A549 treated with CpdA at 1 μM for 4 hours (cell line): ENCODE results near the gene MEA1. TPM values are rescaled to one million over a fixed set of nuclear protein-coding genes. Genes with fewer than 3 reads are reported as not detected.

Experiments used
- total RNA-seq: library from RNA; stranded (reverse); fragments of 200-300 nt; extraction: Qiagen RNA extraction; gene quantifications from 5 replicates; pipeline ENCODE4 v1.2.3, GENCODE V29; 2022; ENCODE audit warnings: low read depth

Gene MEA1
- total RNA-seq, result 90.7 to 104 TPM (median 95.9 TPM) in 5 replicates

DNA sequence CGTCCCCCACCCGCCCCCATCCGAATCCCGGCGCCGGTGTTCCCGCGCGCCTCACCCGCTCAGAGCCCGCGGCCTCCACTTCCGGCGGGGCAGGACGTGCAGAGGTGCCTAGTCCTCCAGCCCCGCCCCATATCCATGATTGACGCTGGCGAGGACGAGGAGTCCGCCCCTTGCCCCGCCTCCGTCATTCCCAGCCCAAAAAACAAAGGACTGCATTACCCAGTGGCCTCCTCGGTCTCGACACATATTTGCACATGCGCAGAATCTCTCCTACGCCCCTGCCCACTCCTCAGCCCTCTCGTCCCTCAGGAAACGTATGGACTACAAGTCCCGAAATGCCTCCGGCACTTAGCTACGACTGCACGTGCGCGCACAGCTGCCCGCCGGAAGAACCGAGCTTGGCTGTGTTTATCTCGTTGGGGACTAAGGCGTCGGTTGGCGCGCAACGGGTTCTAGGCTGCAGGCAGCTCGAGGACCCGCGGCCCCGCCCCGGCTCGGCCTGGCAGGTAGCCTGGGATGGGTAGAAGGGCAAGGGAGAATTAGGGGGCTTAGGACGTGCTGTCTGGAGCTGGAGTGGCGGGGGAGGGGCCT is at the start of gene MEA1, which contains the start of gene KLHDC3:
Gene MEA1 (minus strand): TSS at position 104 of the 591 bp plus-strand sequence. CDS start 133 bp downstream, outside the sequence.
Gene KLHDC3 (plus strand): TSS at position 407 of the 591 bp plus-strand sequence. CDS start 2,944 bp downstream, outside the sequence.

DNA sequence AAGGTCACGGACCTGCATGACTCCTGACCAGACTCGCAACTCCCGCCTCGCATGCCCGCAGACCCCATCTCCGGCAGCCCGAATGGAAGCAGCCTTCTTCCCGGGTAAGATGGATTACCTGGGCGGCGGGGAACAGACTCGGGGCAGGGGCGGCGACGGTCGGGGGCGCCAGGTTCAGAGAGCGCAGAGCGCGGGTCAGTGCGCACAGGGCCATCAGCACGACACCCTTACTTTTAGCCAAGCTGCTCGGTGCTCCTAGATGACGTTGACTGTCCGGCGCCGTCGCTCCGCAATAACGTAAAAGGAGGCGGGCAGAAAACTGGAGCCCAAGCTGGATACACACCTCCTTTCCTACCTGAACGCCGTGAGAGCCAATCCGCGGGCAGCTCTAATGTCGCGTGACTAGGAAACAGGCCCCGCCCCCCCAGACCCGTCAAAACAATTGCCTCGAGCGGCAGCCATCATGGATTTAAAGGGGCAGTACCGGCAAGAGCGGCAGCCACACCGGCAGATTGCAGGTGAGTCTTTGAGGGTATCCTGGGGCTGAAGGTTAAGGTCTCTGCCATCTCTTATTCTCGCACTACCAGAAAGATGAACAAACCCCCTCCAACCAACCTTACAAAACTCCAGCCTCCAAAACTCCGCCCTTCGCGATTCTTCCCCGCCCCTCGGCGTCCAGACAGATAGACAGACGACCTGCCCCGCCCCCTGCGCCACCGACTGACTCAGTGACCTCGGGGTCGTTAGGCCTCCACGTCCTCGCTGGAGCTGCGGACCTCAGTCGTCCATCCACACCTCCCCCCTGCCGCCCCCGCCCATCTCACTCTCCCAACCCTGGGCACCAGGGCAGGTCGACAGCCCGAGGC is 45.7 kb upstream of the MEA1 start, which contains the start of the genes KLC4 and MRPL2:
Gene KLC4 (plus strand): TSS at position 464 of the 866 bp plus-strand sequence. CDS start 1,705 bp downstream, outside the sequence.
Gene MRPL2 (minus strand): TSS at position 267 of the 866 bp plus-strand sequence. CDS start 53 bp downstream, at position 214.

GRCh38 chr6:43053545-43054205 is 39.9 kb upstream of the MEA1 start, which contains the start of gene CUL7:
Gene CUL7 (minus strand): TSS chr6:43053851. CDS start chr6:43052788, 1,063 bp downstream.

DNA sequence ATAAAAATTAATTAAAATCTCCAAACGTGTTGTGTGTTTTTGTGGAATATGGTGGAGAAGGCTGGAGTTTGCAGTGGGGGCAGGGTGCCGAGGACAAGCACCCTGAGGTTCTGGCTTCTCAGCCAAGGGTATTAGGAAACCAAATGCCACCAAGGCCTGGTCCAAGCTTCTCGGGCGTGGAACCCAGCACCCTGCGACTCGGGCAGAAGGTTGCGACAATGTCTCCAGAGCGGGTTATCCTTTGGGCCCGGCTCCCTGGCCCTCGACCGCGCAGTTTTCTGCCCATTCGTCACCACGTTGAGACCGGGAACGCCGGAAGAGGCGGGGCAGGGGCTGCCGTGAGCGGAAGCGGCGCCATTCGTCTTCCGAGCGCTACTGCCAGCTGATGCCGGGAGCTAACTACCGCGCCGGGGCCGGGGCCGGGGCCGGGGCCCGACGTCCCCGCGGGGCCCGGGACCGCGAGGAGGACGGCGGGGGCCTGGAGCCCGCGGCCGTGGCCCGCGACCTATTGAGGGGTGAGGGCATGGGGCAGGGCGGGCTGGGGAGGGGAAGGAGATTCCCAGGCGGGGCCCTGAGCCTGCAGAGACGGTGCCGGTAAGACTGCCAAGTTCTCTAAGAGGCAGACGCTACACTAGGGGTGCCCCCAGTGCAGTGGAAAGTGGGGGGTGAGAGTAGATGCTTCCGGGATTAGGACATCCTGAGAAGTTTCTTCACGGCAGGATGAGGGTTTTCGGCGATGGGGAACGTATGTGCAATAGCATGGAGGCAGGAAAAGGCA is 7.7 kb upstream of the MEA1 start, which contains the start of gene RRP36:
Gene RRP36 (plus strand): TSS at position 354 of the 778 bp plus-strand sequence. CDS start 32 bp downstream, at position 386.

DNA sequence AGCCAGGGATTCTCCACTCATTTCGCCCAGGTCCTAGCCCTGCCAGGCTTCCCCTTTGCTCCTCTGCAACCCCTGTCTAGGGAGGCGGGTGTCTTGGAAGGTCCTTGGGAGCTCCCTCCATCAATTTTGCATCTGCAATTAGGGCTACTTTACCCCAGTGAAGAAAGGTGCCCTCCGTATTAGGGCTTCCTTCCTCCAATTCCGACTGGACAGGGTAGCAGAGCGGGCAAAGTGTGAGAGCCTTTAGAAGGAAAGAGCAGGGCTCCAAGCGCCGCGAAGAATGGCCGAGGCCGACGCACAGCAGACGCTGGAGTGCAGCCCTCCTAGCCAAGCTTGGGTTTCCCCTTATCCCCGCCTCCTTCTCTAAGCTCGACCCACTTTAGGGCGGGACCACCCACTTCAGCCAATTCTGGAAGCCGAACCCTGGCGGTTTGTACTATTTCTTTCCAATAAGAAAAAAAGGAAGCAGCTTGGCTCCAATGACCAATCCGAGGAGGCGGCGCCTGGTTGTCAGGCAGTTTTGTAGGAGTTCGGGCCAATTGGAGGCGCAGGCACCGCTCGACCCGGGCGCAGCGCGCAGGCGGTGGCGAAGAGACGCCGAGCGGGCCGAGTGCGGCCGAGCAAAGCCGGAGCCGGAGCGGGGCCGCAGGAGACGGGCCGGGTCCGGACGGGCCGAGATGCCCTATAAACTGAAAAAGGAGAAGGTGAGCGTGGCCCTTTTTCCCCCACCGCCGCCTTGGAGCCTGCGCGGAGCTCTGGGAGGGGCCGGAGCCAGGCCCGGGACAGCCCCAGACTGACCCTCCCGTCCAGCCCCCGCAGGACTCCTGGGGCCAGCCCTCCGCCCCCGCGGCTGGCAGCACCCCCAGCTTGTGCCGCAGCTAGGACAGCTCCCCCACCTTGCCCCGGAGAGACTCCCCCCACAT is 29.5 kb downstream of the MEA1 start, which contains the start of gene PPP2R5D:
Gene PPP2R5D (plus strand): TSS at position 570 of the 923 bp plus-strand sequence. CDS start 108 bp downstream, at position 678.

DNA sequence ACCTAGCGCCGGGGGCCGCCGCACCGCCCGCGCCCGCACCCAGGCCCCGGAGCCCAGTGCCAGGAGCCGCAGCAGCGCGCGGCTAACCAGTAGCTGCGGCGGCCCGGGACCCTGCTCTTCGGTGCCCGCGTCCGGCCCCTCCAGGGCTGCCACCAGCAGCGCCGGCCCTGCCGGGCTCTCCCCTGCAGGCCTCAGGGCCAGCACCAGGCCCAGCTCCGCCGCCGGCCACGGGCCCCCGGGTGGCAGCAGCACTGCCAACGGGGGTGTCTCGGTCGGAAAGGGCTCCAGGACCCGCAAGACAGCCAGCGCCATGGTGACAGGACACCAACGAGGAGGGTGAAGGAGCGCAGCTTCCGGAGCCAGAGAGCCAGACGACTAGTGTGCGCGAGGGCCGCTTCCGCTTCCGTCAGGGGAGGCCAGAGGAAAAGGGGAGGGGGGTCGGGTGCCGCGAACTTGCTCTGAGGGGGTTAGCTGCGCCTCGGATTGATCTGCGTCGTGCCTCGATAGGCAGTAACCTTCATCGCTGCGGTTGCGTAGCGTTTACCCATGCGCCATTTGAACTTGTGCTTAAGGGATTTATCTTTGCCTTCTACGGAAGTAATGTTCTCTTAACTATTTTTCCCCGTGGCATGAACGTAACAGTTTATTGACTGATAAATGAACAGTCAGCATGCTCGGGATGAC is 34.8 kb downstream of the MEA1 start, which contains the start of gene PEX6:
Gene PEX6 (minus strand): TSS at position 343 of the 684 bp plus-strand sequence. CDS start 31 bp downstream, at position 312.

Other genes starting within 250 kb of the MEA1 start
- gene BICRAL, start 231.9 kb downstream of the MEA1 start, total RNA-seq, result 3.0 to 3.6 TPM (median 3.5 TPM) in 5 replicates
- gene RPL7L1, start 134.3 kb downstream of the MEA1 start, total RNA-seq, result 67.3 to 112 TPM (median 71.4 TPM) in 5 replicates
- gene PTCRA, start 97.9 kb downstream of the MEA1 start, total RNA-seq, result not detected in 5 replicates
- gene CNPY3, start 84.5 kb downstream of the MEA1 start, total RNA-seq, result 34.5 to 48.5 TPM (median 46.9 TPM) in 5 replicates
- gene GNMT, start 53.2 kb downstream of the MEA1 start, total RNA-seq, result 0.09 to 0.20 TPM in 2 of 5 replicates, not detected in the others
- gene PEX6, start 34.8 kb downstream of the MEA1 start, total RNA-seq, result 4.9 to 10.1 TPM (median 9.7 TPM) in 5 replicates
- gene PPP2R5D, start 29.4 kb downstream of the MEA1 start, total RNA-seq, result 26.7 to 30.0 TPM (median 28.5 TPM) in 5 replicates
- gene KLHDC3, start 303 bp upstream of the MEA1 start, total RNA-seq, result 25.6 to 34.3 TPM (median 29.9 TPM) in 5 replicates
- 65.0 to 76.1 TPM (median 71.7 TPM) in 5 replicates for gene RRP36, start 7.7 kb upstream of the MEA1 start, total RNA-seq
- gene CUL7, start 39.9 kb upstream of the MEA1 start, total RNA-seq, result 6.1 to 8.5 TPM (median 7.2 TPM) in 5 replicates
- gene MRPL2, start 45.5 kb upstream of the MEA1 start, total RNA-seq, result 53.6 to 63.0 TPM (median 58.7 TPM) in 5 replicates
- 6.1 to 8.2 TPM (median 7.0 TPM) in 5 replicates for gene KLC4, start 45.7 kb upstream of the MEA1 start, total RNA-seq
- gene PTK7, start 62.4 kb upstream of the MEA1 start, total RNA-seq, result 4.7 to 5.3 TPM (median 5.0 TPM) in 5 replicates
- 13.4 to 18.9 TPM (median 17.6 TPM) in 5 replicates for gene SRF, start 157.3 kb upstream of the MEA1 start, total RNA-seq
- 7.4 to 9.8 TPM (median 8.6 TPM) in 5 replicates for gene CUL9, start 168.2 kb upstream of the MEA1 start, total RNA-seq
- gene DNPH1, start 215.5 kb upstream of the MEA1 start, total RNA-seq, result 68.3 to 104 TPM (median 95.7 TPM) in 5 replicates
- 0.03 to 0.08 TPM (median 0.06 TPM) in 4 of 5 replicates, not detected in the other for gene TTBK1, start 229.5 kb upstream of the MEA1 start, total RNA-seq